ENCODE results near the gene TMEM54.

GRCh38 chr1:32891241-32891570 is 10.0 kb downstream of the TMEM54 start:
- no peak for TF ChIP-seq POLR2A (IDR thresholded peaks at IDR 0.05; ENCODE audit: low read length)
- TF ChIP-seq GATA1 (IDR thresholded peaks at IDR 0.05; ENCODE audit: low read depth, low read length): no peak

All from erythroblast (primary cell).